OCI-M1 (cell line): Measurements from ENCODE around the gene KRAS.

Experiments used
- DNase-seq: peaks from one replicate; lab custom pipeline; 2025; lab: John Stamatoyannopoulos, UW

Gene KRAS

DNA sequence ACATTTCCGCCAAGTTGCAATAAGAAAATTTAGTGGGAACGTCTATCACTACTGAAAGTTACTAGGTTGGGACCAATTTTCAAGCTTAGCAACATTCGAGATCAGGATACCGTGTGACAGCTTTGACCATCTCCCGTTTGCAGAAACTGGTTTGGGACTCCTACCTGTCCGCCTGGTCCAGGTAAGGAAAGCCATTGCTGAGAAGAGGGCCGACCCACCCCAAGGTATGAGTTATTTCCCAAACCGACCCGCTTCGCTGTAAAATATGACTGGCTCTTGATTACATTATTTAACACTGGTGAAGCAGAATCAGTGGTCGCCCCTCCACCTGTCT, 56.0 kb downstream of the KRAS start:
- no peak for DNase-seq

DNA sequence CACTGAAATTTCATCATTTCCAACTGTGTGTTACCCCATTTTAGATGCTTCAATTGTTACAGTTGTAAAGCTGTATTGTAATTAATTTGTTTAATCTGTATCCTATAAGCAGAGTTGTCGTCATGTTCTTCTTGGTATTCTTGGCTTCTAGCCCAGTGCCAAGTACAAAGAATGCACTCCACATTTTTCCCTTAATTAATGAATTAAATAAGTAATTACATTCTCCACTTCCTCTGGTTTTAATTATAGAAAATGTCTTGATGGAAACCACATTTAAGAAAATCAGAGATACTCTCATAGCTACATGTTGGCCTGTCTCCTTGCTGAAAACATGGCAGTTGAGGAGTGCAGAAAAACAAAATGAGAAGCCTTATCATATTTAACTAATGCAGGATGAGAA, 56.5 kb downstream of the KRAS start:
- DNase-seq: peak; percentile 20

DNA sequence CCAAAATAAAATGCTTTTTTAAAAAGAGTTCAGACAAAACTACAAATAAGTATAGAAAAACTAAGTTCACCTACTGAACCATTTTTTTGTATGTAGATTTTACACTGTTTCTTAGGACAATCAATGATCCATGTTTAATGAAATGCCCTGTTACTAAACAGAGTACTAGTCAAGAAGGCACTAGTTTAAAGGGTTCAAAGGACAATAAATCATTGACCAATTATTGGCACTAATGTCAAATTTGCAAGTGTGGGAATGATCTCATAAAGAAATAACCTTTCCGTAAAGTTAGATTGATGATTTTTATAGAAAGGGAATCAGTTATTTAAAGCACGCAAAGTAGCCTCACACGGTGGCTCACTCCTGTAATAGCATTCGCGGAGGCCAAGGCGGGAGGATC, 59.9 kb downstream of the KRAS start:
- DNase-seq: no peak

DNA sequence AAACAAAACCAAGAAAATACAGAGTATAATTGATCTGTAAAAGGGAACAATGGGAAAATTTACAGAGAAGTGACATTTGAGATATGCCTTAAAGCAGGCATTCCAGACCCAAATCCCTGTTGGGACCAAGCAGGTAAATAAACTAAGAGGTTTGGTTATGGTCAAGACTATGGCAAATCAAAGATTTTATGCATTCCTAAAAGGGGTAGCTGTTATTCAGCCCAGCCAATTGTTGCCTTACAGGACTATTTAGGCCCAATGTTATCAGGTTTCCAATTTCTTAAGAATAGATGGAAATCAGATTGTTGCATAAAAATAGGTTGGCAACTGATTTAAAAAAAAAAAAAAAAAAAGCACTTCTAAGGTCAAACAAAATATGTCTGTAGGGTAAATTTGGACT, 61.1 kb downstream of the KRAS start:
- DNase-seq: no peak

DNA sequence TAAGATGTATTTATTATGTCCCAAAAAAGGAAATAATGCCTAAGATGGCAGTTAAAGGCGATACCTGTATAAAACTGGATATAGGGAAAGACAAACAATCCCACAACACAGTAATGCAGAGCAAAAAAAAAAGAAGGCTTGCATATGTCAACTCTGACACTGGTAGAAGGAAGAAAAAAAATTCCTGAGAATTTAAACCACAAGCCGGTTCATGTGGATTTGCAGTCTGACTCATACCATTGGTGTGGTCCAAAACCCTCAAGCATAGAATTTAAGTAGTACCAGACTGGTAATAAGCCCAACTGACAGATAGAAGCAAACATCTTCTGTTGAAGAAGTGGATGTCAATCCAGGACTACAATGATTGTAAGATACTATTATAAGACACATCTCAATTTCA, 62.9 kb downstream of the KRAS start:
- DNase-seq: no peak

DNA sequence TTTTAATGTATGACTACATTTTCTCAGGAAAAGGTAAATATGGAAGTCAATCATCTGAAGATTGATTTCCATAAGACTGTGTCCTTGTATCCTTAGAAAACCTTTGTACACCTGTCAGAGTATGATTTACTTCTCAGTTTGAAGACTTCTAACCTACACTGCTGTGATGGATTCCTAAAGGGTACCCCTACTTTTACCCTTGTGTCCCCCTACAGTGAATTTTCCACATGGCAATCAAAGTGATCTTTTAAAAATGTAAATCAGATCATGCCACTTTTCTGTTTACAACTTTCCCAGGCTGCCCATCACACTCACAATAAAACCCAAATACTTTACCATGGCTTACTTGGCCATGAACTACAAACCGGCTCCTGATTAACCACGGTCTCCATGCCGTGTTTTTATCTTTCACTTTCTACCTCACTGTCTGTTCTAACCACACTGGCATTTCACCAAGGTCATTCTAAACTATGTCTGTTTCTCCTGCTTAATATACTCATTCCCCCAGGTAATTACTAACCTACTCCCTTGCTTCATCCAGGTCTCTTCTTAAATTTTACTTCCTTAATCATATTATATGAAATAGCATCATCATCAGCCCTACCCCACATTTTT, 63.8 kb downstream of the KRAS start:
- peak; percentile 36 for DNase-seq

DNA sequence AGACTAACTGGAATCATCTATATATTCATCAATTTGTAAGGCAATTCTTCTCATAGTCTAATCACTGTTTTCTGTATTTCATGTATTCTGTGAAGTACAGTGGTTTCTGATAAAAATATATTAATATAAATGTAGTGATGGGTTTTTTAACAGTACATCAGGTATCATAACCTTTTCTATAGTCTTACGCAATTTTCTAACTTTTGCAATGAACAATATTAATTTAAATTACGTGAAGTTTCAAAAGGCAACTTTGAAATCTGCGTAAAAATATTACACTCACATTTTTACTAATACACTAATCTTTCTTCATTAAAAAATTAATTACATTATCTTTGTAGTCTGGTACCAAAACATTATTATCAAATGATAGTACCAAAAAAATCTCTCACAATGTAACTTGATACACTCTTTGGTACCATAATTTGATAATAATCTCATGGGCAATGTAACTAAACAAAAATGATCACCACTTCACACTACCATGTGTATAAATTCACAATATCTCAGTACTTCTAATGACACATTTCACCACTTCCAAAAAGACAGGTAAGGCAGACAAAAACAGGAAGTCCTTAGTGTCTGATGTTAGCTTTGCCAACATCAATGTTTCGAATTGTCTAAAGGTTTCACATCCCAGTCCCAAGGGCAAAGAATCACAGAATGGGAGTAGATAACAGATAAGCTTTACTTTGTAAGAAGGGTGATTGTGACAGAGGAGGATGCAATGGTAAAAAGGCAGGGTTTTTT, 64.5 kb downstream of the KRAS start:
- DNase-seq: no peak

DNA sequence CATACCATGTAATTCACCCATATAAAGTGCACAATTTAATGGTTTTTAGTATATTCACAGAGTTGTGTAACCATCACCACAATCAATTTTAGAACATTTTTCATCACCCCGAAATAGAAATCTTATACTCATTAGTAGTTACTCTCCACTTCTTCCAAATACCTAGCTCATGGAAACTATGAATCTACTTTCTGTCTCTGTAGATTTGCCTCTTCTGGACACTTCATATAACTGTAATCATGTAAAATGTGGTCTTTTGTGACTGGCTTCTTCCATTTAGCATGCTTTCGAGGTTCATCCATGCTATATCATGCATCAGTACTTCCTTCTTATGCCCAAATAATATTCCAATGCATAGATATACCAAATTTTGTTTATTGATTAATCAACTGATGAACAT, 66.6 kb downstream of the KRAS start:
- DNase-seq: peak; percentile 8

DNA sequence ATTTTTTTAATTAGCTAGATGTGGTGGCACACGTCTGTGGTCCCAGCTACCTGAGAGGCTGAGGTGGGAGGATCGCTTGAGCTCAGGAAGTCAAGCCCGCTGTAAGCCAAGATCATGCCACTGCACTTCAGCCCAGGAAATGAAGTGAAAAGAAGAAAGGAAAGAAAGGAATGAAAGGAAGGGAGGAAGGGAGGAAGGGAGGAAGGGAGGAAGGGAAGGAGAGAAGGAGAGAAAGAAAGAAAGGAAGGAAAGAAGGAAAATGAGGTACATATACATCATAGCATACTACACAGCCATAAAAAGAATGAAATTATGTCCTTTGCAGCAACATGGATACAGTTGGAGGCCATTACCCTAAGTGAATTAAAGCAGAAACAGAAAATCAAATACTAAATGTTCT, 68.0 kb downstream of the KRAS start:
- no peak for DNase-seq

DNA sequence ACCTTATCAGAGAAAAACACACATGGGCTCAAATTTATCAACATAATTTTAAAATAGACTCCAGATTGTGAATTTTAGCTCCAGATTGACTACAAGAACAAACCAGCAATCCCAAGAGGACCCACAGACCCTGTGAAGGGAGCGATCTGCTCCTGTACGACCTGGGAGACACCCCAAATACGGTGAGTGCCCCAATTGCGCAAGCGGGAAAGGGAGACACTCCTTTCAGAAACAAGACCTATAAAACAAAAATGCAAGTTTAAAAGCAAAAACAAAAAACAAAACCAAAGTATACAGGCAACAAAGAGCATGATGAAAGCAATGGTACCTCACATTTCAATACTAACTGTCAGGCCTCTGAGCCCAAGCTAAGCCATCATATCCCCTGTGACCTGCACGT, 87.9 kb downstream of the KRAS start:
- no peak for DNase-seq

DNA sequence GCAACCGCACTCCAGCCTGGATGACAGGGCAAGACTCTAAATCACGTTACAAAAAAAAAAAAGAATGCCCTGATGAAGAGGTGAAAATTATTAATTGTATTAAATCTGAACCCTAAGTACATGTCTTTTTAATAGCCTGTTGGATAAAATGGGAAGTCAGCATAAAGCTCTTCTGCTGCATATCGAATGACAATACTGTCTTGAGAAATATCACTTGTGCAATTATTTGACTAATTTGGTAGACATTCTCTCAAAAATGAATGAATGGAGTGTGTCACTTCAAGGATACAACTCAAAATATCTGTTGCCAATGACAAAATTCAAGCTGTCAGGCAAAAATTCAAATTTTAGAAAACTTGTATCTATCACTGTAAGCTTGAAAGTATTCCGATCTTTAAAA, 94.7 kb downstream of the KRAS start:
- no peak for DNase-seq

DNA sequence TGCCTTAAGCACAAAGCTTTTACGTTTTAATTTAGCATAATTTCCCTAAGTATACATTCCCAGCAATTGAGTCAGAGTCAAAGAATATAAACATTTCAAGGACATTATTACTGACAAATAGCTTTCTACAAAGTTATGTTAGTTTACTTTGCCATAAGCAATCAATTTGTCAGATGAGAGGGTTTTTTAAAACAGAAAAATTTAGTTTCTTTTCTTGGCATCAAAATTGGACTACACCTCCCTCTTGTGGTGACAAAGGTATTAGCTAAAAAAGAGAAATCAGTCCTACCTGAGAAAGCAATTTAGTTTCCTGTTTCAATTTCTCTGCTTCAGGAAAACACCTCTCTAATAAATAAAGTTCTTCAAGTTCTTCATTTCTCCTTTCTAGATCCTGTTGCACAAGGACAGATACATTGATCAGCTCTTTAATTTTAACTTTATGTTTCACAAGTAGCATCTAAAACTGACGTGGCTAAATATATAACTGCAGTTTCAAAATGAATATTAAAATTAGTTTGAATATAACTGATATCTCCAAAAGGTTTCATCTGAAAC, 95.6 kb downstream of the KRAS start:
- DNase-seq: peak; percentile 58
